Stomach (tissue), 4 donors: ENCODE measurements around the gene FTSJ3.

Experiments used
- CTCF ChIP-seq, 7 experiments: fragments of 450-650 bp in 4 of 7; fragments of 200-600 bp in 3 of 7; sonication (generic) in 3 of 7; IDR thresholded peaks; one replicate each; pipeline ENCODE4 v1.5.1; 2016 to 2019; ENCODE audit warnings: antibody characterized with exemption in 7 of 7, control low read depth in 2 of 7, mild to moderate bottlenecking in 1 of 7
- EP300 ChIP-seq: sonication (generic); formaldehyde crosslinking; IDR thresholded peaks from one replicate; pipeline ENCODE4 v1.6.1; 2017; ENCODE audit warnings: antibody characterized with exemption
- POLR2A ChIP-seq, 4 donors: fragments of 450-650 bp; IDR thresholded peaks; one replicate each; pipeline ENCODE4 v1.6.1; 2016; ENCODE audit warnings: antibody characterized with exemption in 4 of 4, control low read depth in 2 of 4, mild to moderate bottlenecking in 1 of 4, moderate library complexity in 1 of 4
- POLR2AphosphoS5 ChIP-seq, 3 donors: sonication (generic); formaldehyde crosslinking; IDR thresholded peaks; one replicate each; pipeline ENCODE4 v1.6.1; 2016; ENCODE audit warnings: antibody characterized with exemption in 3 of 3

GRCh38 chr17:63835167-63835720 is 7.8 kb upstream of the FTSJ3 start:
- TF ChIP-seq POLR2AphosphoS5 (IDR thresholded peaks at IDR 0.05) (no peak), CTCF (IDR thresholded peaks at IDR 0.05) (no peak), POLR2A (IDR thresholded peaks at IDR 0.05) (no peak), EP300 (no peak)
